ENCODE data around the gene CPNE2. TPM values are rescaled to one million over a fixed set of nuclear protein-coding genes. Genes with fewer than 3 reads are reported as not detected.
A peak's percentile ranks its signal among the peaks of the same experiment; 100 is the strongest.

The CPNE2 gene
- total RNA-seq, 1 experiment from 2014 or later, result 43.4 TPM

DNA sequence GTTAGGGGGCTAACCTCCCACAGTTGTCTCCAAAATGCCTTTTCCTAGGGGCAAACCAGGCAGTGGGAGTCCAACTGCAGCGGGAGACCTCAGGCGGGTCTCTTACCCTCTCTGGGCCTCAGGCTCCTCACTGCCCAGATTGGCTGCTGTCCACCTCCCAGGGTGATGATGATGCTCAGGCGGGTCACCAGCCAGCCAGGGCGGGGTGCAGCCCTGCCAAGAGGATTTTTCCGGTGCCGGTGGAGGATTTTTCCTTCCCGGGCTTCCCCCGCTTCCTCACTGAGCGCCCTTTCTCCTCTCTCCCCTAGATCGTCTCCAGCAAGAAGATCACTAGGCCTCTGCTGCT lies 22.8 kb downstream of the CPNE2 start:
- no peak overlapping the region for H3K27ac ChIP-seq (ENCODE audit: low read length)
- TF ChIP-seq, protein P1, sequence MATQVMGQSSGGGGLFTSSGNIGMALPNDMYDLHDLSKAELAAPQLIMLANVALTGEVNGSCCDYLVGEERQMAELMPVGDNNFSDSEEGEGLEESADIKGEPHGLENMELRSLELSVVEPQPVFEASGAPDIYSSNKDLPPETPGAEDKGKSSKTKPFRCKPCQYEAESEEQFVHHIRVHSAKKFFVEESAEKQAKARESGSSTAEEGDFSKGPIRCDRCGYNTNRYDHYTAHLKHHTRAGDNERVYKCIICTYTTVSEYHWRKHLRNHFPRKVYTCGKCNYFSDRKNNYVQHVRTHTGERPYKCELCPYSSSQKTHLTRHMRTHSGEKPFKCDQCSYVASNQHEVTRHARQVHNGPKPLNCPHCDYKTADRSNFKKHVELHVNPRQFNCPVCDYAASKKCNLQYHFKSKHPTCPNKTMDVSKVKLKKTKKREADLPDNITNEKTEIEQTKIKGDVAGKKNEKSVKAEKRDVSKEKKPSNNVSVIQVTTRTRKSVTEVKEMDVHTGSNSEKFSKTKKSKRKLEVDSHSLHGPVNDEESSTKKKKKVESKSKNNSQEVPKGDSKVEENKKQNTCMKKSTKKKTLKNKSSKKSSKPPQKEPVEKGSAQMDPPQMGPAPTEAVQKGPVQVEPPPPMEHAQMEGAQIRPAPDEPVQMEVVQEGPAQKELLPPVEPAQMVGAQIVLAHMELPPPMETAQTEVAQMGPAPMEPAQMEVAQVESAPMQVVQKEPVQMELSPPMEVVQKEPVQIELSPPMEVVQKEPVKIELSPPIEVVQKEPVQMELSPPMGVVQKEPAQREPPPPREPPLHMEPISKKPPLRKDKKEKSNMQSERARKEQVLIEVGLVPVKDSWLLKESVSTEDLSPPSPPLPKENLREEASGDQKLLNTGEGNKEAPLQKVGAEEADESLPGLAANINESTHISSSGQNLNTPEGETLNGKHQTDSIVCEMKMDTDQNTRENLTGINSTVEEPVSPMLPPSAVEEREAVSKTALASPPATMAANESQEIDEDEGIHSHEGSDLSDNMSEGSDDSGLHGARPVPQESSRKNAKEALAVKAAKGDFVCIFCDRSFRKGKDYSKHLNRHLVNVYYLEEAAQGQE (IDR thresholded peaks at IDR 0.05; ENCODE audit: insufficient read depth in 1 of 2, low read depth in 2 of 2, low read length in 1 of 2), result no peak
- TF ChIP-seq TCF7L2 (IDR thresholded peaks at IDR 0.05; ENCODE audit: low read depth, low read length) (no peak), POLR2AphosphoS5 (IDR thresholded peaks at IDR 0.05; ENCODE audit: low read depth, low read length) (no peak), CTCF (IDR thresholded peaks at IDR 0.05) (no peak), SIN3A (IDR thresholded peaks at IDR 0.05; ENCODE audit: borderline replicate concordance, insufficient read depth, low read depth, low read length) (no peak)
- DNase-seq (ENCODE audit: low read depth, low spot score) (no peak), ATAC-seq (no peak)
- H3K36me3 ChIP-seq (ENCODE audit: control insufficient read depth, insufficient read depth, low read length), result no peaks in the 10 kb centered on the region
- H3K4me3 ChIP-seq (ENCODE audit: low read depth in 2 of 2, low read length in 2 of 2), result no peak overlapping the region
- in situ Hi-C loops (cut with HindIII; ENCODE audit: low pct_unique_long_range_greater_than_20kb, low sequenced_read_pairs) (no loop called here), intact Hi-C loops (cut with micrococcal nuclease; ENCODE audit: unreplicated experiment) (no loop called here)
- CTCF ChIA-PET, result no interaction called here
- H3K27me3 ChIP-seq (ENCODE audit: control insufficient read depth, insufficient read depth, low read length), result no peaks in the 10 kb centered on the region
- no peaks in the 10 kb centered on the region for H3K4me1 ChIP-seq (ENCODE audit: control insufficient read depth, insufficient read depth, low read length)
- POLR2A ChIA-PET, result no interaction called here
- BruUV-seq (replicated peaks), result no TSS peak
- H3K9me3 ChIP-seq (ENCODE audit: control insufficient read depth, insufficient read depth, low read depth, low read length), result no peaks in the 10 kb centered on the region

DNA sequence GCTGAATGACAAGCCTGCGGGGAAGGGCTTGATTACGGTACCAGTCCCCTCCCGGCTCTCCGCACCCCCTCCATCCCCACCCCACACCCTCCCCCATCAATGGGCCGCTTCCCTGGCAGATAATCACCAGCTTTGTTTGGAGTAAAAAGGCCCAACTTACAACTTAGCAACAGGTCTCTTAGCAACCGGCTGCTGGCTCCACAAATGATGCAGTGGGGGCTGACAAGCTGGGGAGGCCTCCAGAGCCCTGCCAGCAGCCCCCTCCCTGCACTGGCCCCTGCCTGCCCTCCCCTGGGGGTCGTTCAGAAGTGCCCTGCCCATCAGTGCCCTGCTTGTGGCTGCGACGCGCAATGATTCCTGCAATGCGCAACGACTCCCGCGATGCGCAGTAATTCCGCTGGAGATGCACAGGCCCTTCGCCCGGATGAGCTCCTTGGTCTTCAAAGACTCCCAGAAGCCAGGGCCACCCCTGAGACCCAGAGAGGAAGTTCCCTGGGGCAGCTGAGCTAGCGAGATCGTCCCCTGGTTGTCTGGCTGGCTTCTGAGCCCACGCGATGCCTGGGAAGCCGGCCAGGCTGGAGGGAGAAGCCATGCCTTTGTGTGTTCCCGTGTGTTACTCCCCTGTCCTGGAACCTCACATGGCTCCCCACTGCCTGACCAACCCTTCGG lies 23.3 kb downstream of the CPNE2 start:
- CTCF ChIA-PET, result no interaction called here
- in situ Hi-C loops (cut with HindIII; ENCODE audit: low pct_unique_long_range_greater_than_20kb, low sequenced_read_pairs) (no loop called here), intact Hi-C loops (cut with micrococcal nuclease; ENCODE audit: unreplicated experiment) (no loop called here)
- Histone ChIP-seq H3K36me3 (ENCODE audit: control insufficient read depth, insufficient read depth, low read length) (no peaks in the 10 kb centered on the region), H3K4me3 (ENCODE audit: low read depth in 2 of 2, low read length in 2 of 2) (no peak overlapping the region), H3K4me1 (ENCODE audit: control insufficient read depth, insufficient read depth, low read length) (no peaks in the 10 kb centered on the region), H3K27ac (ENCODE audit: low read length) (no peak overlapping the region), H3K27me3 (ENCODE audit: control insufficient read depth, insufficient read depth, low read length) (no peaks in the 10 kb centered on the region), H3K9me3 (ENCODE audit: control insufficient read depth, insufficient read depth, low read depth, low read length) (no peaks in the 10 kb centered on the region)
- POLR2A ChIA-PET, result no interaction called here
- DNase-seq (ENCODE audit: low read depth, low spot score) (no peak), ATAC-seq (0 out of 2 replicates have a peak, but pooled peaks have one; percentile 44)
- no TSS peak for BruUV-seq (replicated peaks)
- no peak for TF ChIP-seq POLR2AphosphoS5 (IDR thresholded peaks at IDR 0.05; ENCODE audit: low read depth, low read length)
- no peak for TF ChIP-seq CTCF (IDR thresholded peaks at IDR 0.05)
- TF ChIP-seq, protein P1 (IDR thresholded peaks at IDR 0.05; ENCODE audit: insufficient read depth in 1 of 2, low read depth in 2 of 2, low read length in 1 of 2), result no peak
- TF ChIP-seq SIN3A (IDR thresholded peaks at IDR 0.05; ENCODE audit: borderline replicate concordance, insufficient read depth, low read depth, low read length), result no peak
- no peak for TF ChIP-seq TCF7L2 (IDR thresholded peaks at IDR 0.05; ENCODE audit: low read depth, low read length)
